Colonic mucosa (tissue), 4 donors: Measurements from ENCODE around the gene TBC1D22A. TPM values are rescaled to one million over a fixed set of nuclear protein-coding genes. Genes with fewer than 3 reads are reported as not detected.

Experiments
- DNase-seq: peaks from one replicate; pipeline ENCODE4 v3.0.0-alpha.2; 2020
- H3K27ac ChIP-seq: fragments of 200-600 bp; one replicate; pipeline ENCODE4 v1.8.0; 2021
- H3K27me3 ChIP-seq: fragments of 200-600 bp; one replicate; pipeline ENCODE4 v1.8.0; 2021
- H3K36me3 ChIP-seq: fragments of 200-600 bp; one replicate; pipeline ENCODE4 v1.8.0; 2021
- H3K4me1 ChIP-seq: fragments of 200-600 bp; one replicate; pipeline ENCODE4 v1.8.0; 2021; ENCODE audit warnings: mild to moderate bottlenecking
- H3K4me3 ChIP-seq: fragments of 200-600 bp; one replicate; pipeline ENCODE4 v1.8.0; 2021
- H3K9ac ChIP-seq, 2 donors: one replicate each; pipeline ENCODE4 v1.7.0; 2013; ENCODE audit warnings: control low read depth in 2 of 2, low read depth in 2 of 2, low read length in 2 of 2
- H3K9me3 ChIP-seq: fragments of 200-600 bp; one replicate; pipeline ENCODE4 v1.8.0; 2021
- CTCF ChIP-seq: fragments of 200-600 bp; IDR thresholded peaks from one replicate; pipeline ENCODE4 v1.8.0; 2022; ENCODE audit warnings: antibody characterized with exemption, mild to moderate bottlenecking
- intact Hi-C: fragments of 100-400 bp; cut with DNase I; formaldehyde crosslinking; loops from one replicate; pipeline ENCODE4 v1.14.1; 2022
- total RNA-seq, 2 donors: library from RNA; stranded (reverse); fragmentation: NEBNext Ultra II Directional in 1 of 2; extraction: Animal tissue kit (Norgen Biotek cat#: 25700) in 1 of 2; gene quantifications; one replicate each; pipeline ENCODE4 v1.2.1, GENCODE V29; 2021
- donor health status: healthy.
- donor health status: DM: no; HTN: no; CAD: no.
- donor health status: DM: no; HTN: no; CAD: no.

Gene TBC1D22A
- total RNA-seq, 2 donors from 2014 or later, result 34.2 to 36.4 TPM

DNA sequence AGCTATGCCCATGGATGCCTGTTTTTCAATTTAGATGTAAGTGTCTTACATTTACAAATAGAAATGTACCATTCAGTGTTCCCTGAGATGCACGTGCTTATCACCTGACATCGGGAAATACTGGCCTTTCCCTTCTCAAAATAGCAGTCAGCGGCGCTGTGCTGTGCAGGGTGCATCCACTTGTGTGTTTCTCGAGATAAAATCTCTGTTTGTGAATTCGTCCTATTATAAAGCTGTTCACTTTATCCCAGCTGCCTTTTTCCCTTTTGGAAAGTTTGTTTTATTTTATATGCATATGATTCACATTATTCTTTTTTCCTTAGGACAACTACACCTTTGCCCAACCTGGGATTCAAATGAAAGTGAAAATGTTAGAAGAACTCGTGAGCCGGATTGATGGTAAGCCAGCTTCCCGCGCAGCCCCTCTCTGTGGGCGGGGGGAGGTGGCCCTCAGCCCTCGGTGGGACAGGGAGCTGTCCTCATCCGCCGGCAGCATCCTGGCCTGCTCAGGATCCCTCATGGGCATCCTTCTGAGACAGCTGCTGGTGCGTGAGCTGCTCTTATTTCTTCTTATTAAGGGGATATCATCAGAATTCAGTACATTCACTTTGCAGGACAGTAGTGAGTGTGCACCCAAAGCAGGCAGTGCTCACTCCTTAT, 235.0 kb downstream of the TBC1D22A start:
- no peaks in the 10 kb centered on the region for H3K4me1 ChIP-seq
- H3K27me3 ChIP-seq, result no peaks in the 10 kb centered on the region
- no peak overlapping the region for H3K9ac ChIP-seq
- intact Hi-C loops, result no loop called here
- H3K36me3 ChIP-seq, result no peaks in the 10 kb centered on the region
- no peak for TF ChIP-seq CTCF
- no peak for DNase-seq
- no peak overlapping the region for H3K27ac ChIP-seq
- no peak overlapping the region for H3K4me3 ChIP-seq
- no peaks in the 10 kb centered on the region for H3K9me3 ChIP-seq

DNA sequence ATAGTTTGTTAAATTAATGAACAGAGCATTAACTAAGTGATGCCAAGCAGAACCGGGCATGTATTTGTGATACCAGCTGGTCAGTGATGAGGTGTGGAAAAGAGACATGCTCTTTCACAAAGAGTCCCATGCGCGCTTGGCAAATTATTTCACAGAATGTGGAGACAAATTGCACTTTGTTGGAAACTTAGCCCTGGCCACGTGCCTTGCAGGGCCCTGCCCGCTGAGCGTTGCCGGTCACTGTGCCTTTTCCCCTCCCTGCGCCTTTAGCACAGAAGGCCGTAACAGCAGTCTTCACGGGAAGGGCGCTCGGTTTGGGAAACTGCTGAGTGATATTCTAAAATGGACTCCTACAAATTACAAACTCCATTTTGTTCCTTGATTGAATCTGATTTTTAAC, 235.9 kb downstream of the TBC1D22A start:
- intact Hi-C loops, result no loop called here
- no peaks in the 10 kb centered on the region for H3K27me3 ChIP-seq
- H3K36me3 ChIP-seq, result no peaks in the 10 kb centered on the region
- H3K4me3 ChIP-seq, result no peak overlapping the region
- no peak for DNase-seq
- no peaks in the 10 kb centered on the region for H3K4me1 ChIP-seq
- TF ChIP-seq CTCF, result no peak
- H3K9ac ChIP-seq, result no peak overlapping the region
- no peaks in the 10 kb centered on the region for H3K9me3 ChIP-seq
- no peak overlapping the region for H3K27ac ChIP-seq

DNA sequence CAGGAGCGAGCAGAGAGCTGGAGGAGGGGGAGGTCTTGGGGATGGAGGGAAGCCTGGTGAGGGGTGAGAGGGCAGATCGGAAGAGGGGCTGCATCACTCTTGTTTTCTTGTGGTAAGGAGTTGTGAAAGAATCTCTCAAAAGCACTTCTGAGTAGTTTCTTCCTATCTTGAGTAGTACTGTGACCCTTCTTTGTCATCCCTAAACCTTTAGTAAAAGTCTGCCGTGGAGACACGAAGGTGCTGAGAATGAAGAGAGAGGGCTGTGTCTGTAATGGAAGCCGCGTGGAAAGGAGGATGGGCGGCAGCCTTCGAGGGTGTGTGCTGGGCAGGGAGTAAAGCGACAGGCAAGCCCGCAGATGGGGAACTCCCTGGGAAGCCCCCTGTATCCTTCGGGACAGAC, 237.8 kb downstream of the TBC1D22A start:
- Histone ChIP-seq H3K4me3 (no peak overlapping the region), H3K36me3 (no peaks in the 10 kb centered on the region), H3K27ac (no peak overlapping the region), H3K9me3 (no peaks in the 10 kb centered on the region), H3K4me1 (no peaks in the 10 kb centered on the region), H3K27me3 (no peaks in the 10 kb centered on the region), H3K9ac (no peak overlapping the region)
- intact Hi-C loops, result no loop called here
- no peak for TF ChIP-seq CTCF
- DNase-seq, result no peak

DNA sequence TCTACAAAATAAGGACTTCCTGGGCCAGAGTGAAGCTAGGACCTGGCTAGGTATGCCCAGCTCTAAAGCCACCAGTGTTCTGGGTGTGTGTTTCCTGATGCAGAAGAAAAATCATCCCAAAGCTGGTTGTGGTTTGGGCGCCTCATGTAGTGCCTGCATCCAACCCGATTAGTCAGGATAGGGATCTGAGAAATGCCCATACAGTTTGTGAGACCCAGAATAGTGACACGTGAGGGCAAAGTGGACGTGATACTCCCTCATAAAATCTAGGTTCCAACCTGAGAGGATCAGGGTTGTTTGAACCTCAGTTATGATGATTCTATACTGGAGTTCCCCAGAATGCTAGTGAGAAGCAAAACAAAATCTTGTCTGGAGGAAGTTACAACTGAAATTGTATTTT, 238.4 kb downstream of the TBC1D22A start:
- no peak for DNase-seq
- TF ChIP-seq CTCF, result no peak
- H3K27me3 ChIP-seq, result no peaks in the 10 kb centered on the region
- intact Hi-C loops, result no loop called here
- no peaks in the 10 kb centered on the region for H3K4me1 ChIP-seq
- H3K27ac ChIP-seq, result no peak overlapping the region
- H3K4me3 ChIP-seq, result no peak overlapping the region
- no peaks in the 10 kb centered on the region for H3K36me3 ChIP-seq
- H3K9ac ChIP-seq, result no peak overlapping the region
- H3K9me3 ChIP-seq, result no peaks in the 10 kb centered on the region

- no peaks in the 10 kb centered on the region for H3K27me3 ChIP-seq
- no peaks in the 10 kb centered on the region for H3K9me3 ChIP-seq
- intact Hi-C loops, result no loop called here
- no peak for DNase-seq
- no peaks in the 10 kb centered on the region for H3K4me1 ChIP-seq
- H3K9ac ChIP-seq, result no peak overlapping the region
- no peak overlapping the region for H3K27ac ChIP-seq
- no peak overlapping the region for H3K4me3 ChIP-seq
- no peaks in the 10 kb centered on the region for H3K36me3 ChIP-seq
- no peak for TF ChIP-seq CTCF
These were observed 238.8 kb downstream of the TBC1D22A start for GRCh38 chr22:47001288-47001687.
